Neutrophil (primary cell): ENCODE data around the gene MIER1.
"Not testable (repeated sequence)": the region's sequence is repeated elsewhere in the genome, so short reads cannot be mapped to it uniquely, and the experiment has no call there.

Experiments used
- H3K27ac ChIP-seq: fragments of 200-600 bp; sonication (generic); 2 replicates; pipeline ENCODE4 v1.5.1; 2016; ENCODE audit warnings: mild to moderate bottlenecking, moderate library complexity
- H3K27me3 ChIP-seq: fragments of 200-600 bp; sonication (generic); 2 replicates; pipeline ENCODE4 v1.6.0; 2016; ENCODE audit warnings: mild to moderate bottlenecking
- H3K36me3 ChIP-seq: fragments of 200-600 bp; sonication (generic); 2 replicates; pipeline ENCODE4 v1.5.1; 2017
- H3K4me1 ChIP-seq, 2 experiments: fragments of 200-600 bp in 1 of 2; sonication (generic) in 1 of 2; 1 replicate in 1 of 2; 2 replicates in 1 of 2; pipeline versions ENCODE4 v1.5.1 to v1.6.1; 2013 to 2016; ENCODE audit warnings: low read depth in 1 of 2, low read length in 1 of 2, mild to moderate bottlenecking in 1 of 2, moderate library complexity in 1 of 2; ENCODE audit not compliant: control insufficient read depth in 1 of 2, insufficient read depth in 1 of 2
- H3K4me3 ChIP-seq, 2 experiments: fragments of 200-600 bp in 1 of 2; sonication (generic) in 1 of 2; 1 replicate in 1 of 2; 2 replicates in 1 of 2; pipeline ENCODE4 v1.5.1; 2013 to 2016; ENCODE audit warnings: low read depth in 1 of 2, low read length in 1 of 2, mild to moderate bottlenecking in 1 of 2, moderate library complexity in 1 of 2
- H3K9me3 ChIP-seq: fragments of 200-600 bp; sonication (generic); 2 replicates; pipeline ENCODE4 v1.5.1; 2016
- CTCF ChIP-seq: fragments of 200-600 bp; sonication (generic); IDR thresholded peaks from 2 replicates; pipeline ENCODE4 v1.5.1; 2016; ENCODE audit warnings: antibody characterized with exemption

The MIER1 gene

GRCh38 chr1:66924756-66925557, at the start of gene MIER1, which contains the start of gene DNAI4:
TSS of gene MIER1 (plus strand) at chr1:66924990. CDS start at chr1:66925029, 39 bp downstream.
TSS of gene DNAI4 (minus strand) at chr1:66924856. CDS start at chr1:66924831, 25 bp downstream.
- no peaks in the 10 kb centered on the region for H3K36me3 ChIP-seq
- H3K9me3 ChIP-seq, result no peaks in the 10 kb centered on the region
- peak within 1 kb of the TSS; percentile 96 for H3K27ac ChIP-seq
- peak within 1 kb of the TSS; percentile 83 to 96 for H3K4me3 ChIP-seq
- H3K27me3 ChIP-seq, result no peaks in the 10 kb centered on the region
- peak; percentile 61 for TF ChIP-seq CTCF
- peaks cover 45 to 48% of the 10 kb centered on the region in 2 experiments for H3K4me1 ChIP-seq

- Histone ChIP-seq H3K4me1 (no peaks in the 10 kb centered on the region), H3K9me3 (no peaks in the 10 kb centered on the region), H3K36me3 (no peaks in the 10 kb centered on the region), H3K4me3 (no peak overlapping the region), H3K27ac (no peak overlapping the region), H3K27me3 (no peaks in the 10 kb centered on the region)
- TF ChIP-seq CTCF, result no peak
Measured at GRCh38 chr1:66876664-66877063, 48.1 kb upstream of the MIER1 start.

- Histone ChIP-seq H3K9me3 (no peaks in the 10 kb centered on the region), H3K4me1 (no peaks in the 10 kb centered on the region), H3K27me3 (no peaks in the 10 kb centered on the region), H3K27ac (no peak overlapping the region), H3K36me3 (no peaks in the 10 kb centered on the region), H3K4me3 (no peak overlapping the region)
- TF ChIP-seq CTCF, result no peak
Measured at GRCh38 chr1:66889030-66889429, 35.8 kb upstream of the MIER1 start.

- Histone ChIP-seq H3K27ac (peak overlapping the region; percentile 65), H3K4me3 (no peak overlapping the region), H3K27me3 (no peaks in the 10 kb centered on the region), H3K9me3 (no peaks in the 10 kb centered on the region), H3K4me1 (no peaks in the 10 kb centered on the region), H3K36me3 (no peaks in the 10 kb centered on the region)
- TF ChIP-seq CTCF, result no peak
Measured at GRCh38 chr1:66890621-66891020, 34.2 kb upstream of the MIER1 start.

- no peaks in the 10 kb centered on the region for H3K9me3 ChIP-seq
- H3K4me1 ChIP-seq, result no peaks in the 10 kb centered on the region
- no peaks in the 10 kb centered on the region for H3K27me3 ChIP-seq
- TF ChIP-seq CTCF, result no peak
- H3K36me3 ChIP-seq, result no peaks in the 10 kb centered on the region
- H3K27ac ChIP-seq, result no peak overlapping the region
- no peak overlapping the region for H3K4me3 ChIP-seq
Measured at GRCh38 chr1:66893712-66894111, 31.1 kb upstream of the MIER1 start.

- H3K27ac ChIP-seq, H3K4me3 ChIP-seq, H3K27me3 ChIP-seq, H3K4me1 ChIP-seq, H3K9me3 ChIP-seq, H3K36me3 ChIP-seq: not testable (repeated sequence)
Measured at GRCh38 chr1:66915203-66915602, 9.6 kb upstream of the MIER1 start.
